ENCODE data around the gene FRMD3. TPM values are rescaled to one million over a fixed set of nuclear protein-coding genes. Genes with fewer than 3 reads are reported as not detected.

The FRMD3 gene
- polyA plus RNA-seq, 1 donor from 2014 or later = 13.0 TPM

- no peak overlapping the region for H3K9ac ChIP-seq (ENCODE audit: low read length)
- no peaks in the 10 kb centered on the region for H3K27me3 ChIP-seq (ENCODE audit: insufficient read depth, low read depth, low read length)
- no peaks in the 10 kb centered on the region for H3K79me2 ChIP-seq (replicated peaks; ENCODE audit: insufficient read depth, low read length)
- no peaks in the 10 kb centered on the region for H3K36me3 ChIP-seq (ENCODE audit: insufficient read depth, low read length)
- H3K9me2 ChIP-seq (ENCODE audit: insufficient read depth, low read length) = no peaks in the 10 kb centered on the region
- no peak overlapping the region for H3K4me3 ChIP-seq (ENCODE audit: low read length)
- TF ChIP-seq POLR2AphosphoS5 (IDR thresholded peaks at IDR 0.05) (no peak), RAD21 (conservative IDR thresholded peaks at IDR 0.05) (no peak), MXI1 (conservative IDR thresholded peaks at IDR 0.05; ENCODE audit: poor library complexity, severe bottlenecking) (no peak)
- H3K4me2 ChIP-seq (ENCODE audit: low read length) = no peak overlapping the region
- no peaks in the 10 kb centered on the region for H3K9me3 ChIP-seq (ENCODE audit: low read length)
- no peaks in the 10 kb centered on the region for H4K20me1 ChIP-seq (ENCODE audit: insufficient read depth)
- H3K27ac ChIP-seq (ENCODE audit: low read length) = no peak overlapping the region
- no peak overlapping the region for H2AFZ ChIP-seq (ENCODE audit: low read depth, low read length)
- no peaks in the 10 kb centered on the region for H3F3A ChIP-seq (ENCODE audit: insufficient read depth, low read length, poor library complexity, severe bottlenecking)
Measured at GRCh38 chr9:83204047-83204446, 334.2 kb downstream of the FRMD3 start.

- Histone ChIP-seq H3K9ac (ENCODE audit: low read length) (no peak overlapping the region), H3K27me3 (ENCODE audit: insufficient read depth, low read depth, low read length) (no peaks in the 10 kb centered on the region), H3K4me3 (ENCODE audit: low read length) (no peak overlapping the region), H3F3A (ENCODE audit: insufficient read depth, low read length, poor library complexity, severe bottlenecking) (no peaks in the 10 kb centered on the region), H3K79me2 (replicated peaks; ENCODE audit: insufficient read depth, low read length) (no peaks in the 10 kb centered on the region), H3K9me3 (ENCODE audit: low read length) (no peaks in the 10 kb centered on the region), H3K9me2 (ENCODE audit: insufficient read depth, low read length) (no peaks in the 10 kb centered on the region), H3K36me3 (ENCODE audit: insufficient read depth, low read length) (no peaks in the 10 kb centered on the region), H3K4me2 (ENCODE audit: low read length) (no peak overlapping the region), H2AFZ (ENCODE audit: low read depth, low read length) (no peak overlapping the region), H4K20me1 (ENCODE audit: insufficient read depth) (no peaks in the 10 kb centered on the region), H3K27ac (ENCODE audit: low read length) (no peak overlapping the region)
- TF ChIP-seq SMC3 (conservative IDR thresholded peaks at IDR 0.05; ENCODE audit: poor library complexity) (no peak), POLR2AphosphoS5 (IDR thresholded peaks at IDR 0.05) (no peak), MXI1 (conservative IDR thresholded peaks at IDR 0.05; ENCODE audit: poor library complexity, severe bottlenecking) (no peak), RAD21 (conservative IDR thresholded peaks at IDR 0.05) (no peak), CTCF (IDR thresholded peaks at IDR 0.05; ENCODE audit: poor library complexity, severe bottlenecking) (no peak), EZH2 (IDR thresholded peaks at IDR 0.05; ENCODE audit: borderline replicate concordance, insufficient read depth, low read length, poor library complexity, severe bottlenecking) (no peak), REST (IDR thresholded peaks at IDR 0.05; ENCODE audit: borderline replicate concordance) (no peak)
Measured at GRCh38 chr9:83200531-83200930, 337.7 kb downstream of the FRMD3 start.

- H3K36me3 ChIP-seq (ENCODE audit: insufficient read depth, low read length) = no peaks in the 10 kb centered on the region
- H3F3A ChIP-seq (ENCODE audit: insufficient read depth, low read length, poor library complexity, severe bottlenecking) = no peaks in the 10 kb centered on the region
- H4K20me1 ChIP-seq (ENCODE audit: insufficient read depth) = no peaks in the 10 kb centered on the region
- H3K9me2 ChIP-seq (ENCODE audit: insufficient read depth, low read length) = no peaks in the 10 kb centered on the region
- H3K27ac ChIP-seq (ENCODE audit: low read length) = no peak overlapping the region
- no peak overlapping the region for H3K9ac ChIP-seq (ENCODE audit: low read length)
- H3K27me3 ChIP-seq (ENCODE audit: insufficient read depth, low read depth, low read length) = no peaks in the 10 kb centered on the region
- no peaks in the 10 kb centered on the region for H3K79me2 ChIP-seq (replicated peaks; ENCODE audit: insufficient read depth, low read length)
- no peak overlapping the region for H3K4me3 ChIP-seq (ENCODE audit: low read length)
- no peak overlapping the region for H2AFZ ChIP-seq (ENCODE audit: low read depth, low read length)
- TF ChIP-seq POLR2AphosphoS5 (IDR thresholded peaks at IDR 0.05) (no peak), TAF1 (IDR thresholded peaks at IDR 0.05; ENCODE audit: low read depth) (no peak), SMC3 (conservative IDR thresholded peaks at IDR 0.05; ENCODE audit: poor library complexity) (no peak), REST (IDR thresholded peaks at IDR 0.05; ENCODE audit: borderline replicate concordance) (no peak), CTCF (IDR thresholded peaks at IDR 0.05; ENCODE audit: poor library complexity, severe bottlenecking) (no peak), EZH2 (IDR thresholded peaks at IDR 0.05; ENCODE audit: borderline replicate concordance, insufficient read depth, low read length, poor library complexity, severe bottlenecking) (no peak), MXI1 (conservative IDR thresholded peaks at IDR 0.05; ENCODE audit: poor library complexity, severe bottlenecking) (no peak), EP300 (conservative IDR thresholded peaks at IDR 0.05; ENCODE audit: poor library complexity, severe bottlenecking) (no peak), RAD21 (conservative IDR thresholded peaks at IDR 0.05) (no peak)
- no peak overlapping the region for H3K4me2 ChIP-seq (ENCODE audit: low read length)
- no peaks in the 10 kb centered on the region for H3K9me3 ChIP-seq (ENCODE audit: low read length)
Measured at GRCh38 chr9:83199832-83200231, 338.4 kb downstream of the FRMD3 start.

All from neural cell (in vitro differentiated cells).